Measurements from ENCODE around the gene MTMR2.

- TF ChIP-seq POLR2A (IDR thresholded peaks at IDR 0.05), result no peak
- no peak for TF ChIP-seq CTCF (IDR thresholded peaks at IDR 0.05 in 4 of 5, conservative IDR thresholded peaks at IDR 0.05 in 1 of 5)
These were observed 5.2 kb downstream of the MTMR2 start for GRCh38 chr11:95918720-95919119.
